ENCODE measurements around the gene EIF2S1.

DNA sequence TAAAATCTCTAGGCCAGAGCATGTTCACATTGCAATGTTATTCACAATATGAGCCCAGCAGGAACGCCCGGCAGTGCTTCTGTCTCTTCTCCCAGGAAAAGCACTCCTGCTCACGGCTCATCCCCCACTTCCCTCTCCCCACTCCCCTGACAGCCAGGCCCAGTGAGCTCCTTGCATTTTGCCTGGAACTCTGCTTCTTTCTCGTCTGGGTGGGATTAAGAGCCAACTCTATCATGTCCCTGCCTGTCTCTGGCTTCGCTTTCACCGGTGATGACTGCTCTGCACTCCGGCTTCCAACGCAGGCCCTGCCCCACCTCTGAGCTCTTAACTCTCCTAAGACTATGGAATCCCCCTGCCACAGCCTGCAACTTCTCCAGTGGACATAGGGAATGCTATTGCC lies 49.3 kb downstream of the EIF2S1 start:
- TF ChIP-seq, protein P1, sequence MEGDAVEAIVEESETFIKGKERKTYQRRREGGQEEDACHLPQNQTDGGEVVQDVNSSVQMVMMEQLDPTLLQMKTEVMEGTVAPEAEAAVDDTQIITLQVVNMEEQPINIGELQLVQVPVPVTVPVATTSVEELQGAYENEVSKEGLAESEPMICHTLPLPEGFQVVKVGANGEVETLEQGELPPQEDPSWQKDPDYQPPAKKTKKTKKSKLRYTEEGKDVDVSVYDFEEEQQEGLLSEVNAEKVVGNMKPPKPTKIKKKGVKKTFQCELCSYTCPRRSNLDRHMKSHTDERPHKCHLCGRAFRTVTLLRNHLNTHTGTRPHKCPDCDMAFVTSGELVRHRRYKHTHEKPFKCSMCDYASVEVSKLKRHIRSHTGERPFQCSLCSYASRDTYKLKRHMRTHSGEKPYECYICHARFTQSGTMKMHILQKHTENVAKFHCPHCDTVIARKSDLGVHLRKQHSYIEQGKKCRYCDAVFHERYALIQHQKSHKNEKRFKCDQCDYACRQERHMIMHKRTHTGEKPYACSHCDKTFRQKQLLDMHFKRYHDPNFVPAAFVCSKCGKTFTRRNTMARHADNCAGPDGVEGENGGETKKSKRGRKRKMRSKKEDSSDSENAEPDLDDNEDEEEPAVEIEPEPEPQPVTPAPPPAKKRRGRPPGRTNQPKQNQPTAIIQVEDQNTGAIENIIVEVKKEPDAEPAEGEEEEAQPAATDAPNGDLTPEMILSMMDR (IDR thresholded peaks at IDR 0.05; ENCODE audit: insufficient read depth, low read depth, low read length) = no peak
- no peak for TF ChIP-seq EZH2 (IDR thresholded peaks at IDR 0.05; ENCODE audit: insufficient read depth, low read length)
